Gastrocnemius medialis (tissue), 4 donors: ENCODE measurements around the gene PDIA6.

Source experiments
- CTCF ChIP-seq, 5 experiments: fragments of 450-650 bp in 3 of 5; fragments of 200-600 bp in 2 of 5; sonication (generic) in 2 of 5; IDR thresholded peaks in 4 of 5; conservative IDR thresholded peaks in 1 of 5; 1 replicate in 4 of 5; 2 replicates in 1 of 5; pipeline ENCODE4 v1.5.1; 2016 to 2019; ENCODE audit warnings: antibody characterized with exemption in 5 of 5, mild to moderate bottlenecking in 3 of 5, moderate library complexity in 3 of 5
- POLR2A ChIP-seq, 2 donors: fragments of 450-650 bp; IDR thresholded peaks; one replicate each; pipeline ENCODE4 v1.6.1; 2017; ENCODE audit warnings: antibody characterized with exemption in 2 of 2, mild to moderate bottlenecking in 2 of 2, moderate library complexity in 2 of 2

GRCh38 chr2:10820978-10821695 lies 8.6 kb upstream of the PDIA6 start:
- TF ChIP-seq CTCF (IDR thresholded peaks at IDR 0.05 in 4 of 5, conservative IDR thresholded peaks at IDR 0.05 in 1 of 5) = no peak
- TF ChIP-seq POLR2A (IDR thresholded peaks at IDR 0.05) = no peak
